Testis (tissue), 3 donors: ENCODE data around the gene FRS2. TPM values are rescaled to one million over a fixed set of nuclear protein-coding genes. Genes with fewer than 3 reads are reported as not detected.

Experiments used
- DNase-seq: peaks from one replicate; pipeline ENCODE4 v3.0.0-alpha.2; 2019
- H3K27ac ChIP-seq, 2 donors: fragments of 200-600 bp; sonication (generic); one replicate each; pipeline ENCODE4 v1.5.1; 2019
- H3K27me3 ChIP-seq: fragments of 200-600 bp; sonication (generic); one replicate; pipeline ENCODE4 v1.5.1; 2019
- H3K36me3 ChIP-seq: fragments of 200-600 bp; sonication (generic); one replicate; pipeline ENCODE4 v1.5.1; 2017; ENCODE audit warnings: low read depth; ENCODE audit errors: missing control alignments
- H3K4me1 ChIP-seq: fragments of 200-600 bp; sonication (generic); one replicate; pipeline ENCODE4 v1.5.1; 2019
- H3K4me3 ChIP-seq, 2 donors: fragments of 200-600 bp; sonication (generic); one replicate each; pipeline ENCODE4 v1.5.1; 2017 to 2019
- H3K9me3 ChIP-seq: fragments of 200-600 bp; sonication (generic); one replicate; pipeline ENCODE4 v1.5.1; 2017
- POLR2A ChIP-seq: fragments of 450-650 bp; IDR thresholded peaks from one replicate; pipeline ENCODE4 v1.6.1; 2017; ENCODE audit warnings: antibody characterized with exemption, mild to moderate bottlenecking, moderate library complexity
- WGBS, 2 donors: methylation state at CpG; one replicate each; pipeline ENCODE4 v1.1.5; 2018; 5-methylcytosine and 5-hydroxymethylcytosine counted together
- intact Hi-C: fragments of 100-400 bp; cut with DNase I; formaldehyde crosslinking; loops from one replicate; pipeline ENCODE4 v1.15.1; 2023; ENCODE audit warnings: low total_unique reads
- polyA plus RNA-seq: library from polyadenylated mRNA; stranded (reverse); fragments of 350-450 nt; fragmentation: Illumina TruSeq; extraction: RNeasy Lipid Tissue Mini Kit (QIAGEN cat#74804); gene quantifications from one replicate; pipeline ENCODE4 v1.2.3, GENCODE V29; 2014; ENCODE audit warnings: low read depth, low replicate concordance; ENCODE audit not compliant: insufficient read depth
- total RNA-seq, 2 donors: library from RNA; depleted of rRNA; stranded (reverse); fragments of >200 nt; gene quantifications; one replicate each; pipeline ENCODE4 v1.2.3, GENCODE V29; 2016
- TF ChIP-seq, protein P1 (sequence below), 3 experiments: fragments of 450-650 bp in 2 of 3; fragments of 200-600 bp in 1 of 3; sonication (generic) in 1 of 3; IDR thresholded peaks; one replicate each; pipeline ENCODE4 v1.5.1; 2016 to 2019; ENCODE audit warnings: antibody characterized with exemption in 3 of 3, mild to moderate bottlenecking in 2 of 3, moderate library complexity in 1 of 3

The FRS2 gene
- total and polyA plus RNA-seq, 3 donors from 2014 or later = 21.6 to 47.8 (median 38.3) TPM

DNA sequence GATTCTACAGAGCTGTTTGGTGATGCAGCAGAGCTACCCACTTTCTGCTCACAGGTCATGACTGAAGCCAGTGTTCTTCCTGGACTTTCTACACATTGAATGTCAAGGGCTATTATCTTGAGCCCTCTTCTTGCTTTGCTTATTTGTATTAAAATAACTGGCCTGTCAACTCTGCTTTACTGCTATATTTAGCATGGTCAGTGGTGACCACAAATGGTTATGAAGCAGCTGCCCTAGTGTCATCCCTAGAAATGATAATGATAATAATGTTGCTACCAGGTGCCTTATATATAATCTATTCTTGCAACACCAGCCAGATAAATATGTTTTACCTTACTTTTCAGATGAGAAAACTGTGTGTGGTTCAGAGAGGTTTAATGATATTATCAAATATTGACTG, 143.2 kb downstream of the FRS2 start:
- TF ChIP-seq, protein P1, sequence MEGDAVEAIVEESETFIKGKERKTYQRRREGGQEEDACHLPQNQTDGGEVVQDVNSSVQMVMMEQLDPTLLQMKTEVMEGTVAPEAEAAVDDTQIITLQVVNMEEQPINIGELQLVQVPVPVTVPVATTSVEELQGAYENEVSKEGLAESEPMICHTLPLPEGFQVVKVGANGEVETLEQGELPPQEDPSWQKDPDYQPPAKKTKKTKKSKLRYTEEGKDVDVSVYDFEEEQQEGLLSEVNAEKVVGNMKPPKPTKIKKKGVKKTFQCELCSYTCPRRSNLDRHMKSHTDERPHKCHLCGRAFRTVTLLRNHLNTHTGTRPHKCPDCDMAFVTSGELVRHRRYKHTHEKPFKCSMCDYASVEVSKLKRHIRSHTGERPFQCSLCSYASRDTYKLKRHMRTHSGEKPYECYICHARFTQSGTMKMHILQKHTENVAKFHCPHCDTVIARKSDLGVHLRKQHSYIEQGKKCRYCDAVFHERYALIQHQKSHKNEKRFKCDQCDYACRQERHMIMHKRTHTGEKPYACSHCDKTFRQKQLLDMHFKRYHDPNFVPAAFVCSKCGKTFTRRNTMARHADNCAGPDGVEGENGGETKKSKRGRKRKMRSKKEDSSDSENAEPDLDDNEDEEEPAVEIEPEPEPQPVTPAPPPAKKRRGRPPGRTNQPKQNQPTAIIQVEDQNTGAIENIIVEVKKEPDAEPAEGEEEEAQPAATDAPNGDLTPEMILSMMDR (IDR thresholded peaks at IDR 0.05) = no peak
- no peak for TF ChIP-seq POLR2A
- Histone ChIP-seq H3K27ac (no peak overlapping the region), H3K27me3 (no peaks in the 10 kb centered on the region), H3K4me1 (no peaks in the 10 kb centered on the region), H3K36me3 (no peaks in the 10 kb centered on the region), H3K9me3 (no peaks in the 10 kb centered on the region), H3K4me3 (no peak overlapping the region)
- intact Hi-C loops = no loop called here
- DNase-seq = no peak

DNA sequence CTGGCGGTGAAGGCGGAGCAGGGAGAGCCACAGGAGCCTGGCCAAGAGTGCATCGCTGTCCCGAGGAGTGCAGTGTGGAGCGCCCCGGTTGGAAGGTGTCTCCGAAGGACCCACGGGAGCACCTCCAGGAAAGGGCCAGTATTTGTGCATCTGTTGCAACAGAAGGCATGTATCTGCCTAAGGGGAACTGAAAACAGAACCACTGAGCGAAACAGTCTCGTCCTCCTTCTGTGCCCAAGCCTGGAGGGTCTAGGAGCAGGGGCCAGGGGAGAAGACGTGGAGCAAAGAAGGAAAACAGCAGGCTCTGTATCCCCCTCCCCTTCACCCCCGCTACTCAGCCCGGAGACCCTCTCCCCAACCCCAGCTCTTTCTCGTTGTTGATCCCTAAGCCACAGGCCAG, 145.8 kb downstream of the FRS2 start:
- WGBS, 2 donors = 75 to 83% methylated on average over 10 to 14 of the region's 14 CpGs
- Histone ChIP-seq H3K27ac (no peak overlapping the region), H3K9me3 (no peaks in the 10 kb centered on the region), H3K4me3 (no peak overlapping the region), H3K27me3 (no peaks in the 10 kb centered on the region), H3K4me1 (no peaks in the 10 kb centered on the region), H3K36me3 (no peaks in the 10 kb centered on the region)
- intact Hi-C loops = no loop called here
- DNase-seq = no peak
- TF ChIP-seq, protein P1 (IDR thresholded peaks at IDR 0.05) = no peak
- no peak for TF ChIP-seq POLR2A

DNA sequence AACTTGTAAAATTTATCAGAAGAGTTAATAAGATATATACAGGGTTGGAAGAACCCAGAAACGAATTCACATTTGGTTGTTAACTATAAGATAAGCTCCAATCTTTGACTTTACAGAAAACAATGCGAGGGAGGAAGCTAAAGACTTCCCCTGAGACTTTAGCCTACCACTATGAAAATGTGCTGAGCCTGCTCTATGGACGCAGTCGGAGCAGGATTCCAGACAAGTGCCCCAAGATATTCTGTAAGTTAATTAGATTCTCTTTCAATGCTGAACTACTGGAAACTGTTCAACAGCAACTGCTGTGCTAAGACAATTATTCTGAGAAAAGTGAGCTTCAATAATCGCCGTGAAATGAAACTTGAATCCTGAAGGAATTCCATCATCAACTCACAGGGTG, 148.9 kb downstream of the FRS2 start:
- no peak for DNase-seq
- WGBS, 2 donors = 52 to 62% methylated on average over 6 of the region's 6 CpGs
- Histone ChIP-seq H3K27me3 (no peaks in the 10 kb centered on the region), H3K9me3 (no peaks in the 10 kb centered on the region), H3K27ac (no peak overlapping the region), H3K4me3 (no peak overlapping the region), H3K4me1 (no peaks in the 10 kb centered on the region), H3K36me3 (no peaks in the 10 kb centered on the region)
- TF ChIP-seq, protein P1 (IDR thresholded peaks at IDR 0.05) = no peak
- no peak for TF ChIP-seq POLR2A
- intact Hi-C loops = no loop called here

DNA sequence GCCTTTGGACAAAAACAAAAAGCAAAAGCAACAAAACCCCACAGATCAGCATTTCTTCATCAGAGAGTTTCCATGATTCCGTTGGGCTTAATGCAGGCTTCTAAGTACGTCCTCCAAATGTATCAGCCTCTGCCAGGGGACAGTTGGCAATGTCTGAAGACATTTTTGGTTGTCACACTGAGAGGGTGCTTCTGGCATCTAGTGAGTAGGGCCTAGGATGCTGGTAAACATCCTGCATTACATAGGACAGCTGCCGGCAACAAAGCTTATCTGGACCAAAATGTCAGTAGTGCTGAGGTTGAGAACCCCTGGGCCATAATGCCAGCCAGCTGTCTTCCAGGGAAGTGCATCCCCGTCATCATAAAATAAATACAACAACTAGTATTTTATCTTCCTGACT, 149.9 kb downstream of the FRS2 start:
- no peak overlapping the region for H3K27ac ChIP-seq
- H3K4me1 ChIP-seq = no peaks in the 10 kb centered on the region
- intact Hi-C loops = no loop called here
- TF ChIP-seq POLR2A = no peak
- TF ChIP-seq, protein P1 (IDR thresholded peaks at IDR 0.05) = no peak
- H3K4me3 ChIP-seq = no peak overlapping the region
- no peaks in the 10 kb centered on the region for H3K9me3 ChIP-seq
- no peaks in the 10 kb centered on the region for H3K36me3 ChIP-seq
- WGBS, 2 donors = 80 to 82% methylated on average over 4 of the region's 4 CpGs
- no peak for DNase-seq
- no peaks in the 10 kb centered on the region for H3K27me3 ChIP-seq

DNA sequence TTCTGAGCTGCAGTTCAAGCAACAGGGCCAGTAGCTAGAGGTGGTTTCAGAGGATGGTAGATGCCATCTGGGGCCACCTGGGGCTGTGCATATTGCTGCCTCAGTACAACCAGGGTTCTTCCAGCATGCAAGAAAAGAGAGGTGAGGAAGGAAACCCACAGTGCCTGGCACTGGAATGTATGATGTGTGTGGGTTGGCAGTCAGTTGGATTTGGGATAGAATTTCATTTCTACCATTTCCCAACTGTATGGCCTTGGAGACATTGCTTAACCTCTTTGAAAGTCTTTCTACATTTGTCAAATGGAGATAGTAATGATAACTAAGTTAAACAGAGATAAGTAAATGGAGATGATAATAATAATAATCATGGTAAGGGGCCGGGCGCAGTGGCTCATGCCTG, 150.7 kb downstream of the FRS2 start:
- TF ChIP-seq, protein P1 (IDR thresholded peaks at IDR 0.05) = no peak
- no peak for TF ChIP-seq POLR2A
- no peaks in the 10 kb centered on the region for H3K36me3 ChIP-seq
- H3K9me3 ChIP-seq = no peaks in the 10 kb centered on the region
- H3K27ac ChIP-seq = no peak overlapping the region
- no peak for DNase-seq
- no peaks in the 10 kb centered on the region for H3K27me3 ChIP-seq
- intact Hi-C loops = no loop called here
- H3K4me3 ChIP-seq = no peak overlapping the region
- H3K4me1 ChIP-seq = no peaks in the 10 kb centered on the region
- 88 to 92% methylated on average over 2 of the region's 2 CpGs for WGBS, 2 donors
